CD4-positive, CD25-positive, alpha-beta regulatory T cell (primary cell): ENCODE measurements around the gene STK32C. TPM values are rescaled to one million over a fixed set of nuclear protein-coding genes. Genes with fewer than 3 reads are reported as not detected.

Experiments used
- ATAC-seq, 2 donors: fragments of 150-1000 bp; cut with Tn5 transposase; one replicate each; pipeline ENCODE4 v1.10.0; 2021; ENCODE audit warnings: low read depth in 2 of 2, moderate number of reproducible peaks in 2 of 2, moderate library complexity in 1 of 2
- DNase-seq, 3 donors: peaks; one replicate each; pipeline versions ENCODE4 v3.0.0 to v3.0.0-alpha.2; 2012 to 2022; ENCODE audit warnings: mixed read lengths in 1 of 3
- H3K27ac ChIP-seq: one replicate; pipeline ENCODE4 v1.7.0; 2013; ENCODE audit warnings: mild to moderate bottlenecking, low read length; ENCODE audit not compliant: insufficient read depth, poor library complexity, severe bottlenecking
- H3K27me3 ChIP-seq: one replicate; pipeline ENCODE4 v1.7.0; 2013; ENCODE audit warnings: low read length; ENCODE audit not compliant: control insufficient read depth, insufficient read depth
- H3K36me3 ChIP-seq: one replicate; pipeline ENCODE4 v1.7.0; 2013; ENCODE audit warnings: mild to moderate bottlenecking, low read length, moderate library complexity; ENCODE audit not compliant: control insufficient read depth, insufficient read depth
- H3K4me1 ChIP-seq: 2 replicates; pipeline ENCODE4 v1.7.0; 2013; ENCODE audit warnings: mild to moderate bottlenecking, low read length; ENCODE audit not compliant: insufficient read depth, control insufficient read depth, poor library complexity, severe bottlenecking
- H3K4me3 ChIP-seq: one replicate; pipeline ENCODE4 v1.7.0; 2013; ENCODE audit warnings: low read depth, mild to moderate bottlenecking, low read length, moderate library complexity
- H3K9me3 ChIP-seq, 2 experiments: 1 replicate in 1 of 2; 2 replicates in 1 of 2; pipeline ENCODE4 v1.7.0; 2013; ENCODE audit warnings: low read length in 2 of 2, mild to moderate bottlenecking in 1 of 2, moderate library complexity in 1 of 2; ENCODE audit not compliant: control insufficient read depth in 2 of 2
- H3K27ac Mint-ChIP-seq, 3 donors: one replicate each; pipeline ENCODE4 v1.8.0; 2020 to 2022; ENCODE audit warnings: mild to moderate bottlenecking in 3 of 3, mixed read lengths in 3 of 3, moderate library complexity in 2 of 3
- H3K27me3 Mint-ChIP-seq: one replicate; pipeline ENCODE4 v1.8.0; 2022; ENCODE audit warnings: mild to moderate bottlenecking, mixed read lengths
- H3K36me3 Mint-ChIP-seq: one replicate; pipeline ENCODE4 v1.8.0; 2020; ENCODE audit warnings: mixed read lengths
- H3K4me1 Mint-ChIP-seq, 4 donors: one replicate each; pipeline ENCODE4 v1.8.0; 2020 to 2022; ENCODE audit warnings: mixed read lengths in 4 of 4, mild to moderate bottlenecking in 1 of 4
- H3K4me3 Mint-ChIP-seq, 4 donors: one replicate each; pipeline ENCODE4 v1.8.0; 2020 to 2022; ENCODE audit warnings: mild to moderate bottlenecking in 4 of 4, mixed read lengths in 4 of 4, moderate library complexity in 3 of 4
- H3K9me3 Mint-ChIP-seq, 7 donors: one replicate each; pipeline ENCODE4 v1.8.0; 2020 to 2022; ENCODE audit warnings: mixed read lengths in 7 of 7, mild to moderate bottlenecking in 3 of 7, moderate library complexity in 2 of 7
- polyA plus RNA-seq, 4 donors: library from polyadenylated mRNA; unstranded; fragments of 300-500 nt; fragmentation: Illumina TruSeq; gene quantifications; one replicate each; pipeline ENCODE4 v1.2.3, GENCODE V29; 2021
- total RNA-seq: library from RNA; stranded (reverse); gene quantifications from one replicate; pipeline ENCODE4 v1.2.3, GENCODE V29; 2022

The STK32C gene
- total and polyA plus RNA-seq, 5 donors from 2014 or later = 3.5 to 7.0 (median 6.6) TPM

DNA sequence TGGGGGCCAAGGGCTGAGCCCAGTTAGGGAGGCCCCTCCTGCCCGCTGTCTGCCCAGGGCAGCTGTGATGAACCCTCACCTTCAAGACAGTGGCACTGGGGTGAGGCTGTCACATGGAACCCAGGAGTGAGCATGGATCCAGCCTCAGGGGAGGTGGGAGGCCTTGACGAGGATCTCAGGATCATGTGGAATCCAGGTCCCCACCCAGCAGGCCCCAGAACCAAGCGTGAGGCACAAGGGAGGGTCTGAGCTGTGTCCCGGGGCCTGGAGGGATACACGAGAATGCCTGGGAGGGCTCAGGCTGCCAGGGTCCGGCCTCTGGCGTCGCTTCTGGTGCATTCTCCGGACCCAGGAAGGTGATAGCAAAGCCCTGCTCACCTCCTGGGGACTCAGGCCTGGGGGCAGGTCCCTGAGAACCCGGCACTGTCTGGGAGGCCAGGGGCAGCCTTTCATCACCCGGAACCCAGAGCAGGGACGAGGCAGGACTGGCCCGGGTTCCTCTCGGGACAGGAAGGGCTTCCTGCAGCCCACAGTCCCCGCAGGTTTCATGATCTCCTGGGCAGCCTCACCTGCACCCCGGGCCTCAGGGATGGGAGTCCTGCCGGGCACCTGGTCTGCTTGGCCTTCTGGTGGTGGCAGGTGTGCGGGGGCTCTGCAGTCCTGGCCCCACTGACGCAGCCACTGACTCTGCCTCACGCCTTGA is 103.5 kb downstream of the STK32C start:
- no peaks in the 10 kb centered on the region for H3K27me3 Mint-ChIP-seq
- H3K9me3 Mint-ChIP-seq = no peaks in the 10 kb centered on the region
- no peaks in the 10 kb centered on the region for H3K4me1 ChIP-seq
- no peaks in the 10 kb centered on the region for H3K27me3 ChIP-seq
- H3K36me3 Mint-ChIP-seq = no peaks in the 10 kb centered on the region
- DNase-seq (no peak), ATAC-seq (no peak)
- no peak overlapping the region for H3K4me3 Mint-ChIP-seq
- H3K4me3 ChIP-seq = no peak overlapping the region
- H3K4me1 Mint-ChIP-seq = no peaks in the 10 kb centered on the region
- no peaks in the 10 kb centered on the region for H3K9me3 ChIP-seq
- H3K36me3 ChIP-seq = no peaks in the 10 kb centered on the region
- H3K27ac ChIP-seq = no peak overlapping the region
- H3K27ac Mint-ChIP-seq = no peak overlapping the region

DNA sequence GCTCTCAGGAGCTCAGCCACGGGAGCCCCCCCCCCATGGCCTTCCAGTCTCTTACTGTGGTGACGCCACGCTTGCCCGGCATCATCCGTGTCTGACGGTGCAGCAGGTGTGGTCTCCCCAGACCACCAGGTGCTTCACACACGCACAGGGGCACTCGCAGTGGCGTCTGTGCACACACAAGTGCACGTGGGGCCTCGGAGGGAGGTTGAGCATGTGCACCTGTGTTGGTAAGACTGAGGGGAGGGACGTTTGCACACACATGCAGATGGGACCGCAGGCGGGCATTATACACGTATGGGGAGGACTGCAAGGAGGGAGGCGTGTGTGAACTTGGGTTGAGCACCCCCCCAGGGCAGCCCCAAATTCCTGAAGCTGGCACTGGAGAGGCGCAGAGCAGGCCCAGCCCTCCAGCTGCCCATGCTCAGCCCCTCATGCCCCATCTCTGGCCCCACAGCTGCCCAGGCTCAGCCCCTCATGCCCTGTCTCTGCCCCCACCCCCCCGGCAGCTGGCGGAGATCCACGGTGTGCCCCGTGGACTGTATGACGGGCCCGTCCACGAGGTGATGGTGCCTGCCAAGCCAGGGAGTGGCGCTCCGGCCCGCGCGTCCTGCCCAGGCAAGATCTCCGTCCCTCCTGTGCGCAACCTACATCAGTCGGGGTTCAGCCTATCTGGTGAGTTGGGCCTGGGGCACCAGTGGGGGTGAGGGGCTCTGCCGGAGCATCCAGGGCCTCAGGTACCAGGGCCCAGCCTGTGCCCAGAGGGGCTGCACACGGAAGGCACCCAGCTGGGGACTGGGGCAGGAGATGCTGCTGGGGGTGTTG is 104.3 kb downstream of the STK32C start:
- Mint-ChIP-seq H3K4me1 (no peaks in the 10 kb centered on the region), H3K36me3 (no peaks in the 10 kb centered on the region), H3K9me3 (no peaks in the 10 kb centered on the region), H3K27ac (peak overlapping the region in 1 of 3 donors; percentile 38), H3K27me3 (no peaks in the 10 kb centered on the region), H3K4me3 (no peak overlapping the region)
- Histone ChIP-seq H3K4me3 (no peak overlapping the region), H3K27me3 (no peaks in the 10 kb centered on the region), H3K27ac (no peak overlapping the region), H3K36me3 (no peaks in the 10 kb centered on the region), H3K9me3 (no peaks in the 10 kb centered on the region), H3K4me1 (no peaks in the 10 kb centered on the region)
- ATAC-seq = no peak
- no peak for DNase-seq

DNA sequence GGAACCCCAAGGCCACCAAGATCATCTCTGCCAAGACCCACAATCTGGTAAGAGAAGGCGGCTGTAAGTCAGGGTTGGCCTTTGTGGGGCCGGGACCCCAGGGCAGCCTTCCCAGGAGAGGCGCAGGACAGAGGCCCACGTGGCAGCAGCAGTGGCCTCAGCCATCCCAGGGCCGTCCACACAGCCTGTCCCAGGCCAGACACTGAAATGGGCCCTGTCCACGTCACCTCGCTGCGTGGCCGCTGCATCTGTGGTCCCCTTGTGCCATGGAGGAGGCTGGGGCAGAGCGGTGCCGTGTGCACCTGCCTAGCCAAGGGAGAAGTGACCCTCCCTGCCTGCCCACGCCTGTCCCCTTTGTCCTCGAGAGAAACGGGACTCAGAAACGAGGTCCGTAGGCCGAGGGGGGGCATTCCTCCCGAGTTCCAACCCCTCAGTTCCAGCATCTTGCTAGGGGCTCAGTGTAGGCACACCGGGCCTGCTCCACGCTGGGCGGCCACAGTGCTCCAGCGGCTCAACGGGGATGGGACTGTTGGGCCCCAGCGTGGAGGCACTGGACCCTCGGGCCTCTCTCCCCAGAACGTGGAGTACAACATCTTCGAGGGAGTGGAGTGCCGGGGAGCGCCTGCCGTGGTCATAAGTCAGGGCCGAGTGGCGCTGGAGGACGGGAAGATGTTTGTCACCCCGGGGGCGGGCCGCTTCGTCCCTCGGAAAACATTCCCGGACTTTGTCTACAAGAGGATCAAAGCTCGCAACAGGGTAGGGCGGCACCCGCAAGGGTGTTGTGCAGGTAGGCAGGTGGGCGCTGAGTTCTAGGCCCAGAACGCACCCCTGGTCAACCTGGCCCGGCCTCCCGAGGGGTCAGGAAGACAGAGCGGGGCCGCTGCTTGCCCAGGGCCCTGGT is 105.4 kb downstream of the STK32C start:
- Histone ChIP-seq H3K27me3 (no peaks in the 10 kb centered on the region), H3K27ac (no peak overlapping the region), H3K4me1 (no peaks in the 10 kb centered on the region), H3K36me3 (no peaks in the 10 kb centered on the region), H3K9me3 (no peaks in the 10 kb centered on the region), H3K4me3 (no peak overlapping the region)
- ATAC-seq (no peak), DNase-seq (no peak)
- Mint-ChIP-seq H3K27ac (no peak overlapping the region), H3K36me3 (no peaks in the 10 kb centered on the region), H3K27me3 (no peaks in the 10 kb centered on the region), H3K9me3 (no peaks in the 10 kb centered on the region), H3K4me1 (no peaks in the 10 kb centered on the region), H3K4me3 (no peak overlapping the region)

DNA sequence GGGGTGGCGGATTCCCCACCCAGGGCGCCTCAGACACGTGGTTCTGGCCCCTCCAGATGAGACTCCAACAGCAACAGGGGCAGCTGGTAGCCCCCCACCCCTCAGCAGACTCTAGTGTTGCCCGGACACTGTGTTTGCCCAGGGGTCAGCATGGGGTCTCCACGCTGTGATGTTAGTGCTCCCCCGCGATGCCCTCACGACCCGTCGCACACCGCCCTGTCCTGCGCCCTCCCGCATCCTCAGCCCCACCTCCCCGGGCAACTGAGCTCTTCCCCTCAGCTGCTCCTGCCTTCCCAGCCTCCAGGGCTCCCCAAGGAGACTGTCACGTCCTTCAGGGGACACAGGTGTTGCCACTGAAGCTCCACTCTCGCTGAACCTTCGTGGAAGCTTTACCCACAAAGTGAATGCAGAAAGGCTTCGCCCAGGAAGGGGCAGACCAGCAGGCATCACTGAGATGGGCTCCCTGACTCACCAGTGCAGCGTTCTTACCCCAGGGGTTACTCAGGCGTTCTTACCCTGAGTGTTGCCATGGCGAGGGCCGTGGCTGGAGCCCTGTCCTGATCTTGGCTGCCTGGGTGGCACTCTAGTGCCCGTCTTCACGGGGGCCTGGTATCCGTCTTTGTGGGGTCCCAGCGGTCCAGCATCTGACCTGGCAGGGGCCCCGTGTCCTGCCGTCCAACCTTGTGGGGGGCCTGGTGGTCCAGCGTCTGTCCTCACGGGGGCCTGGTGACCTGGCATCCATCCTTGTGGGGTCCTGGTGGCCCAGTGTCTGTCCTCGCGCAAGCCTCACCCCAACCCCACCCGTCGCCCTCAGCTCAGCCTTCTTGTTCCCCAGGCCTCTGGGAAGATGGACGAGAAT is 106.4 kb downstream of the STK32C start:
- Mint-ChIP-seq H3K27ac (no peak overlapping the region), H3K27me3 (no peaks in the 10 kb centered on the region), H3K4me1 (no peaks in the 10 kb centered on the region), H3K36me3 (no peaks in the 10 kb centered on the region), H3K9me3 (no peaks in the 10 kb centered on the region), H3K4me3 (no peak overlapping the region)
- Histone ChIP-seq H3K4me3 (no peak overlapping the region), H3K4me1 (no peaks in the 10 kb centered on the region), H3K36me3 (no peaks in the 10 kb centered on the region), H3K9me3 (no peaks in the 10 kb centered on the region), H3K27ac (no peak overlapping the region), H3K27me3 (no peaks in the 10 kb centered on the region)
- DNase-seq (no peak), ATAC-seq (no peak)

DNA sequence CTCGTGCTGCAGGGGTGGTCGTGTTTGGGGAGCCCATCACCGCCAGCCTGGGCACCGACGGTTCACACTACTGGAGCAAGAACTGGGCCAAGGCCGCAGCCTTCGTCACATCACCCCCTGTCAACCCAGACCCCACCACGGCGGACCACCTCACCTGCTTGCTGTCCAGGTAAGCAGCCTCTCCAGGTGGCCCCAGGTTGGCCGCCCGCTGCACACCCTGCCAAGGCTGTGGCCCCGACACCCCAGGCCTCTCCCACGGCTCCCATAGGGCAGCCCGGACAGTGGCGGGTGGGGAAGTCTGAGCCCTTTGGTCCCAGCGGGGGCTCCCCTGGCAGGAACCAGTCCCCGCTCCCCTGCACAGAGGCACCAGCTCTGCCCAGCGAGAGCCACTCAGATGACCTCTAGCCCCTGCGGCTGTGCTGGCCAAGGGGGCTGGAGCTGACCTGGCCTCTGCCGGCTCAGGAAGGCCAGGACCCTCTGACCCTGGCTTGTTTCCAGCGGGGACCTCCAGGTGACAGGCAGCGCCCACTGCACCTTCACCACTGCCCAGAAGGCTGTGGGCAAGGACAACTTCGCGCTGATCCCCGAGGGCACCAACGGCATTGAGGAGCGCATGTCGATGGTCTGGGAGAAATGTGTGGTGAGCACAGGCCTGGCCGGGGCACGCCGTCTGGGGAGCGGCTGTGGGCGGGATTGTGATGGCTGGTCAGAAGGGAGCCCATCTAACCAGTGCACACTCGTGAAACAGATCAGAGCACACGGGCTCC is 107.2 kb downstream of the STK32C start:
- H3K36me3 ChIP-seq = no peaks in the 10 kb centered on the region
- no peaks in the 10 kb centered on the region for H3K9me3 ChIP-seq
- Mint-ChIP-seq H3K4me3 (no peak overlapping the region), H3K27ac (no peak overlapping the region), H3K9me3 (no peaks in the 10 kb centered on the region), H3K36me3 (no peaks in the 10 kb centered on the region), H3K27me3 (no peaks in the 10 kb centered on the region), H3K4me1 (no peaks in the 10 kb centered on the region)
- DNase-seq (no peak), ATAC-seq (no peak)
- H3K4me3 ChIP-seq = no peak overlapping the region
- H3K27ac ChIP-seq = no peak overlapping the region
- H3K27me3 ChIP-seq = no peaks in the 10 kb centered on the region
- H3K4me1 ChIP-seq = no peaks in the 10 kb centered on the region

DNA sequence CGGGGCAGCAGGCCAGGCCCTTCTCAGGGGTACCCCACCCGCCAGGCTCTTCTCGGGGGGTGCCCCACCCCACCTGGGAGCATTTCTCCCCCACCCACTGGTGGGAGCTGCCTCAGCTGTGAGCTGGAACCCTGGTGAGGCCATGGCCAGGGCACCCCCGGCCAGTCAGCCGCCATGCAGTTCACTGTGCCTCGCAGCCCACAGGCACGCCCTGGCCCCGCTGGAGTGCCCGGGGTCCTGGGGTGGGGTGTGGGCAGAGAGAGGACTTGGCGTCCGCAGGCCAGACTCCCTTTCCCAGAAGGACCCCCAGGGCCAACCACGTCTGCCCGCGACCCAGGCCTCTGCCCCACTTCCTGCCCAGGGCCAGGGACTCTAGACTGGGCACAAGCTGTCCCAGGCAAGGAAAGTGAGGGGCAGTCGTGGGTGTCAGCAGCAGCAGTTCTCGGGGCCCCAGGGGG is 107.9 kb downstream of the STK32C start:
- H3K4me3 ChIP-seq = no peak overlapping the region
- H3K9me3 ChIP-seq = no peaks in the 10 kb centered on the region
- no peaks in the 10 kb centered on the region for H3K27me3 ChIP-seq
- H3K27ac Mint-ChIP-seq = no peak overlapping the region
- H3K4me1 Mint-ChIP-seq = no peaks in the 10 kb centered on the region
- H3K27me3 Mint-ChIP-seq = no peaks in the 10 kb centered on the region
- no peaks in the 10 kb centered on the region for H3K4me1 ChIP-seq
- ATAC-seq (no peak), DNase-seq (no peak)
- no peak overlapping the region for H3K4me3 Mint-ChIP-seq
- no peaks in the 10 kb centered on the region for H3K36me3 ChIP-seq
- no peak overlapping the region for H3K27ac ChIP-seq
- no peaks in the 10 kb centered on the region for H3K36me3 Mint-ChIP-seq
- no peaks in the 10 kb centered on the region for H3K9me3 Mint-ChIP-seq
